Stimulated activated CD4-positive, alpha-beta T cell treated with anti-CD3 and anti-CD28 coated beads, Interleukin-4, amount 100 ng/mL, for 1 hour (primary cell): ENCODE measurements around the gene ATP5MC2.
A peak's percentile ranks its signal among the peaks of the same experiment; 100 is the strongest.
"Not testable (repeated sequence)": the region's sequence is repeated elsewhere in the genome, so short reads cannot be mapped to it uniquely, and the experiment has no call there.

ENCODE experiments used
- DNase-seq: peaks from one replicate; pipeline ENCODE4 v3.0.0-alpha.2; 2020

ATP5MC2 gene

GRCh38 chr12:53688134-53688533, 12.3 kb upstream of the ATP5MC2 start:
- no peak for DNase-seq

DNA sequence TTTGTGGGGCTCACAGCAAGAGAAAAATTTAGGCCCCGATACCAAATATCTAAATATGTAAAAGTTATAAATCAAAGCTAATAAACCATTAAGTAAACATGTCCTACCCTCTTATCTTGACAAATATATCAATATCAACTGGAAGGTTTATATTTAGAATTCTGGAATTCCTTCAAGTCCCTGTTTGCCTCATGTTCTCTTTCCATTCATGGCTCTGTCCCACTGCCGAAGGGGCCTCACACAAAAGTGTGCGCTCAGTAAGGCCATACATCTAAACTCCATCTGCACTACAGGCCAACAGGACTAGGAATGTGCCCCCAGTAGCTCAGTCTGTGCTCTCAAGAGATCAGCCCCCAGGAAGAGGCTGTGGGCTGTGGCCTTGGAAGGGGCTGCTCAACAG, 10.6 kb upstream of the ATP5MC2 start:
- no peak for DNase-seq

GRCh38 chr12:53684654-53685220, 8.9 kb upstream of the ATP5MC2 start:
- no peak for DNase-seq

GRCh38 chr12:53683983-53684382, 8.1 kb upstream of the ATP5MC2 start:
- no peak for DNase-seq

DNA sequence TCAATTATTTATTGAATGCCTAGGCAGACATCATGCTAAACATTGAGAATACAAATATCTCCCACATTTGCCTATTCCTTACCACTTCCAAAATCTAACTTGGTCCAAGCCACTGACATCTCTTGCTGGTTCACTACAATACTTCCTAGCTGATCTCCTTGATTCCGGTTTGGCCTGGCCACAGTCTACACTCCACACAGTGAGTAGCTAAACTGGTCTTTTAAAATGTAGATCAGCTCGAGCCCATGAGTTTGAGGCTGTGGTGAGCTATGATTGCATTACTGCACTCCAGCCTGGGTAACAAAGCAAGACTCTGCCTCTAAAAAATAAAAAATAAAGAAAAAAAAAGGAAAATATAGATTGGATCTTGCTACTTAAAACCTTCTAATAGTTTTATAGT, 7.6 kb upstream of the ATP5MC2 start:
- no peak for DNase-seq

- DNase-seq, result not testable (repeated sequence)
These were observed 4.2 kb upstream of the ATP5MC2 start for GRCh38 chr12:53680061-53680460.

DNA sequence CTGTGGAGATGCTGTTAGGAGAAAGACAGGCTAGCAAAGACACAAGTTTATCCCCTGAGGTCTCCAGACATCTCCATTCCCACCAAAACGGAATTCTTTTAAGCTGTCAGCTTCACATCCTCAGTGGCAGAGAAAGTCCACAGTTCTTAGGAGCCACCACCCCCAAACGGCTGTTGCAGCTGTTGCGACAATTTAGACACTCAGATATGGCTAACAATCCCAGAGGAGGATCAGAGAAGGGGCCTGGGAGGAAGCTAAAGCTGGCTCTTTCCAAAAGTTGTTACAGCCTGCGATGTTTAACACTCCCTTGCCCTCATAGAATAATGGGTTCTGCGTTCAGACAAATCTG, 1.9 kb upstream of the ATP5MC2 start:
- DNase-seq, result no peak

GRCh38 chr12:53677016-53677799, 1.3 kb upstream of the ATP5MC2 start:
- no peak for DNase-seq

DNA sequence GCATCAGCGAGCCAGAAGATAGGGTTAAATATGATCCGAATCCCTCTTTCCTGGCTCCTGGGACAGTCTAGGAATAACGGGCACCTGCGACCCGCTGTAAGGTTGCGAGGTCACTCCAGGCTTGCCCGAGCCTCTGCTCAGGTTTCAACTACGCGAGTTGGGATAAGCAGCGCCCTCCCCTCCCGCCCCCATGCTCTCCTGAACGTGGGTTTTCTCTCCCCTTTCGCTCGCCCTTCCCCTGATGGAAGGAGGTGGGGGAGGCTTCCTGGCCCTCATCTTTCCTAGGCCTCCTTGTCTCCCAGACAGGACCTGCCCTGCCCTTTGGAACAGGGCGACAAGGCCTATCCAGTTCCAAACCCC, 753 bp upstream of the ATP5MC2 start:
- peak; percentile 24 for DNase-seq

DNA sequence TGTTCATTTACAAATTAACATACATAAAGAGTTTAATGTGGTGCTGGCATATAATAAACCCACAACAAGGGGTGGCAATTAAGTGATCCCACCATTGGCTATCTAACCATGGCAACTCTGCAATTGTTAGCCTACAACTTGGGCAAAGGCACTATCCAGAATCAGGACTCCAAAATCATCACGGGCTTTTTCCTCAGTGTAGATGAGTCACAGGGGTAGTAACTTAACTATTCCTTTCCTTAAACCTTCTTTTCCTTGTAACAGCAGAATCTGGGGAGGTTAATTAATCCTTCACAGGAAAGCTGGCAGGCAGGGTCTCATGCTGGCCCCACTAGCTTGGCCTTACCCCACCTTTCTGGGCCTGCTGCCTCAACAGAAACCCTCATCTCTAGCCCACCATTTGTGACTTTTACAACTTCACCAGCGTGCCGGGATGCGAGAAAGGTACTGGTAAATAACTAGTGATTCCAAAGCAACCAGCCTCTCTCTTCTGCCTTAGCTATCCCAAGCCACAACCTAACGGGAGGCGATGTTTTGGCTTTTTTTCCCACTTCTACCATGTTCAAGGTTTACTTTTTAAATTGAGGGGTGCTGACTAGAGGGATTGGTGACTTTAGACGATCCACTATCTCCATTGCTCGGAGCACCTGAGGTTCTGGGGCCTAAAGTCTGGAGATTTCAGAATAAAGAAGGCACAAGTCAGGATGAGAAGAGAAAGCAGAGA, 744 bp downstream of the ATP5MC2 start:
- DNase-seq, result no peak

- DNase-seq, result no peak
These were observed 4.9 kb downstream of the ATP5MC2 start for GRCh38 chr12:53670971-53671370.

DNA sequence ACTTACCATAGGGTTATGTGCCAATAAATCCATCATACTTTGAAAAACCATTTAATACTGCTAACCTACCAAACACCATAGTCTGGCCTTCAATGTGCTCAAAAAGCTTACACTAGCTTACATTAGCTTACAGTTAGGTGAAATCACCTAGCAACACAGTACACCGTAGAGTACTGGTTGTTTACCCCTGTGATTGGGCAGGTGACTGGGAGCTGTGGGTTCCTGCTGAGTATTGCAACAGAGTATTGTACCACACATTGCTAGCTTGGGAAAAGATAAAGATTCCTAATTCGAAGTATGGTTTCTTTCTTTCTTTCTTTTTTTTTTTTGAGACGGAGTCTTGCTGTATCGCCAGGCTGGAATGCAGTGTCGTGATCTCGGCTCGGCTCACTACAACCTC, 5.6 kb downstream of the ATP5MC2 start:
- no peak for DNase-seq

- DNase-seq, result no peak
These were observed 8.8 kb downstream of the ATP5MC2 start for GRCh38 chr12:53667080-53667479.

GRCh38 chr12:53664936-53665335, 10.9 kb downstream of the ATP5MC2 start:
- no peak for DNase-seq

DNA sequence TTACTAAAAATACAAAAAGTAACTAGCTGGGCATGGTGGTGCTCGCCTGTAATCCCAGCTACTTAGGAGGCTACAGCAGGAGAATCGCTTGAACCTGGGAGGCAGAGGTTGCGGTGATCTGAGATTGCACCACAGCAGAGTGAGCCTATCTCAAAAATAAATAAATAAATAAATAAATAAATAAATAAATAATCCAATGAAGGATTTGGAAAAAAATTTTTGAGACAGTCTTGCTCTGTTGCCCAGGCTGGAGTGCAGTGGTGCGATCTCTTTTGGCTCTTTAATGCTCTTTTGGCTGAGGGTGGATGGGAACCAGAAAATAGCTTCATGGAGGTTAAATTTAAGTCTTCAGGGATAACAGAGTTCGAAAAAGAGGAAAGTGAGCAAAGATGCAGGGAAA, 11.7 kb downstream of the ATP5MC2 start:
- no peak for DNase-seq

DNA sequence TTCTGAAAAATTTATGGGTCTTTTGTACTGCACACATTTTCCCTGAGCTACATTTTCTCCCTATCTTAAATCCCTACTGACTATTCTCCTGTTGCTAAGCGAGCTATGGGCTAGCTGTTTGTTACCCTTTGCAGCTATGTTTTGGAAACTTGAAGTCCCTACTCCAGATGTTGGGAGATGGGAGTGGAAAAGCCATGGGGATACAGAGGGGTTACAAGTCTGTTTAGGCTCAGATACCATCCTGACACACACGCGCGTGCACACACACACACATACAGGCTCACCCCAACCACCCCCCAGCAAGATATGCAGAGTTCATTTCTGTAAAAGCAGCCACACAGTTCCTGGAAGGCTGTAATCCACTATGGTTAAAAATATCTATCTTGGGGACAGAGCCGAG, 15.8 kb downstream of the ATP5MC2 start:
- no peak for DNase-seq

- no peak for DNase-seq
These were observed 16.3 kb downstream of the ATP5MC2 start for GRCh38 chr12:53659571-53659981.

DNA sequence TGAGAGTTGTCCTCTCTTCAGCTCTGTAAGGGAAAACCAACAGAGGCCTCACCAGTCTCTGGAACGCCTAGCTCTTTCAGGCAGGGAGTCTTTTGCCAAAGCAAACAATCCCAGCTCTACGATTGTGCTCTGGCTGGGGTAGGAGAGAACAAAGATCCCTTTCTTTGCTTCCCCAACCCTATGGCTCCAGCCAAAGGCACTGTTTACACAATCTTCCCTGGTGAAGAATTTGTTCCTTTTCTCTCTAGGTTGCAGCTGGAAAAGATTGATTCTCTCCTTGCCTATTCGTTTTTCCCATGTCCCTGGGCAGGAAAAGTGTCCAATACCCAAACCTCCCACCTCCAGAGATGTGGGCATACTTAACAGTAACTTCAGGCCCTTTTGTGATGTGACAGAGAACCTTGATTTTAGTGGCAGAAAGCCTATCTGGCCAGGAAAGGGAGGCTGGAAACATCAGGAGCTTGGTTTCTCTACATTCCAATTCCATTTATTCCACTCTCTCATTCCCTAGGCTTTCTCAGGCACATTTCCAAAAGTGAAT, 16.8 kb downstream of the ATP5MC2 start:
- no peak for DNase-seq

DNA sequence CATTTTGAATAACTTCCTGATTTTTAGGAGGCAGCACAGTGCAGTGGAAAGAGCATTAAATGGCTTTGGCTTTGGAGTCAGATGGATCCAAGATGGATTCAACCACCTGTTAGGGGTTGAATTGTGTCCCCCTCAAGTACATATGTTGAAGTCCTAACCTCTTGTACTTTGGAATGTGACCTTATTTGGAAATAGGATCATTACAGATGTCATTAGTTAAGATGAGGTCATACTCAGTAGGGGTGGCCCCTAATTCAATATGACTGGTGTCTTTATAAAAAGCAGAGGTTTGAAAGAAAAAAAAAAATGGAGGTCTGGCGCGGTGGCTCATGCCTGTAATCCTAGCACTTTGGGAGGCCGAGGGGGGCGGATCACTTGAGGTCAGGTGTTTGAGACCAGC, 18.8 kb downstream of the ATP5MC2 start:
- DNase-seq, result no peak

DNA sequence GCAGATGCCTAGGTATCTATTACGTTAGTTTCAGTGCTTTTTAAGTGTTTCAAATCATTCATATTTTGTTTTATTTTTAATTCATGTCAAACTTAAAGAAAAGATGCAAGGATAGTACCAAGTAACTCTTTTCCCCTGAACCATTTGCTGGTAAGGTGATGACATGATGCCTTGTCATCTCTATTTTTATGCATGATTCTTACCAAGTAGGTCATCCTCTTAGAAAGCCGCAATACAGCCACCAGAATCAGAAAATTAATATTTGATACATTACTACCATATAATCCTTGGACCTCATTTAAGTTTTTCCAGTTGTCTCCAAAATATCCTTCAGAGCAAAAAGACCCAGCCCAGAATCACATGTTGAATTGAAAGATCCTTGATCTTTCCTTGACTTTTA, 22.3 kb downstream of the ATP5MC2 start:
- no peak for DNase-seq

- DNase-seq, result no peak
These were observed 23.5 kb downstream of the ATP5MC2 start for GRCh38 chr12:53652366-53652765.

DNA sequence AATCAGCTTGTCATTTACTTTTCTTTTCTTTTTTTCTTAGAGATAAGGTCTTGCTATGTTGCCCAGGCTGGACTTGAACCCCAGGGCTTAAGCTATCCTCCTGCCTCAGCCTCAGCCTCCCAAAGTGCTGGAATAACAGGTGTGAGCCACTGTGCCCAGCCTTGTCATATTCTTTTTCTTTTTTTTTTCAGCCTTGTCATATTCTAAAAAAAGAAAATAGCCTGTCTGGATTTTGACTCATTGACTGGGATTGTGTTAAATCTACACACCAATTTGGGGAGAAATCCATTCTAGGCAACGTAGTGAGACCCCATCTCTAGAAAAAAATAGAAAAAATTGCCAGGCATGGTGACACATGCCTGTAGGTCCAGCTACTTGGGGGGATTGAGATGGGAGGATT, 24.1 kb downstream of the ATP5MC2 start:
- no peak for DNase-seq

- not testable (repeated sequence) for DNase-seq
These were observed 29.6 kb downstream of the ATP5MC2 start for GRCh38 chr12:53646300-53646699.

- DNase-seq, result no peak
These were observed 30.7 kb downstream of the ATP5MC2 start for GRCh38 chr12:53645165-53645564.
